PC-3 (cell line): ENCODE measurements around the gene RPL36.

Experiments
- EZH2 ChIP-seq: fragments of 300-600 bp; sonication (generic); IDR thresholded peaks from one replicate; pipeline ENCODE4 v1.6.1; 2017; ENCODE audit warnings: antibody characterized with exemption, mild to moderate bottlenecking, low read length; ENCODE audit not compliant: unreplicated experiment
- TF ChIP-seq, protein P1 (sequence below): fragments of 300-600 bp; sonication (generic); conservative IDR thresholded peaks from 2 replicates; pipeline ENCODE4 v1.5.1; 2017; ENCODE audit warnings: antibody characterized with exemption, low read depth, mild to moderate bottlenecking, low read length

DNA sequence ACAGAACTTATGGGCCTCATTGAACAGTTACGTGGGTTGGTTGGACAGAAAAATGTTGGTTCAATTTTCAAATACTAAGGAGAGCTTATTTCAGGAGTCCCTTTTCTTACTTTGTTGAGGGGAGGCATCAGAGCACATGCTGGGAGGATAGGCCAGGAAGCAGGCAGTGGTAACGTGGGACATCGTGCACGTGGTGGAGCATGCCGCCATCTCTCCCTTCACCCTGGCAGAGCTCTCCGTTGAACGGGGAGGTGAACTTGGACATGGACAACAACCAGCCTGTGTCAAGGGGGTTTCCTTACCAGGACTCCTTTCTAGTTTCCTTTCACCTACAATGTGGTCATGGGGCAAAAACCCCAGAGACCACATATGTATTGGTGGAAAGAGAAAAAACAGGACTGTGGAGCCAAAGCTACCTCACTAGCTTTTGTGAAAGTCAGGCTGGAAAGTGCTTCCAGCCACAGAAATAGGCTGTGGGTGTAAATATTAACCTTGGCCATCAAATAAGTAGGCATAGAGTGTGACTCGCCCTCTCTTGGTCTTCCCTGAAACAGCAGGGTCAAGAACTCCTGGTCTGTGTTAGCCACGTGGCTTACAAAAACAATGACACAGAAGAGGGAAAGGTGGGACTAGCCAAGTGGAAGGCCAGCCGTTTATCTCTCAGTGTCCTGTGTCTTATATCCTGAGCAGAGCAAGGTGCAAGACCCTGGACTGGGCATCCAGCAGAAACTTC is 24.1 kb upstream of the RPL36 start:
- no peak for TF ChIP-seq EZH2
- TF ChIP-seq, protein P1, sequence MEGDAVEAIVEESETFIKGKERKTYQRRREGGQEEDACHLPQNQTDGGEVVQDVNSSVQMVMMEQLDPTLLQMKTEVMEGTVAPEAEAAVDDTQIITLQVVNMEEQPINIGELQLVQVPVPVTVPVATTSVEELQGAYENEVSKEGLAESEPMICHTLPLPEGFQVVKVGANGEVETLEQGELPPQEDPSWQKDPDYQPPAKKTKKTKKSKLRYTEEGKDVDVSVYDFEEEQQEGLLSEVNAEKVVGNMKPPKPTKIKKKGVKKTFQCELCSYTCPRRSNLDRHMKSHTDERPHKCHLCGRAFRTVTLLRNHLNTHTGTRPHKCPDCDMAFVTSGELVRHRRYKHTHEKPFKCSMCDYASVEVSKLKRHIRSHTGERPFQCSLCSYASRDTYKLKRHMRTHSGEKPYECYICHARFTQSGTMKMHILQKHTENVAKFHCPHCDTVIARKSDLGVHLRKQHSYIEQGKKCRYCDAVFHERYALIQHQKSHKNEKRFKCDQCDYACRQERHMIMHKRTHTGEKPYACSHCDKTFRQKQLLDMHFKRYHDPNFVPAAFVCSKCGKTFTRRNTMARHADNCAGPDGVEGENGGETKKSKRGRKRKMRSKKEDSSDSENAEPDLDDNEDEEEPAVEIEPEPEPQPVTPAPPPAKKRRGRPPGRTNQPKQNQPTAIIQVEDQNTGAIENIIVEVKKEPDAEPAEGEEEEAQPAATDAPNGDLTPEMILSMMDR, result peak; percentile 42; the same call in 1 of the 2 replicates
